ENCODE measurements around the gene OR1J2. TPM values are rescaled to one million over a fixed set of nuclear protein-coding genes. Genes with fewer than 3 reads are reported as not detected.

Gene OR1J2
- total RNA-seq, 1 donor from 2014 or later: not detected

DNA sequence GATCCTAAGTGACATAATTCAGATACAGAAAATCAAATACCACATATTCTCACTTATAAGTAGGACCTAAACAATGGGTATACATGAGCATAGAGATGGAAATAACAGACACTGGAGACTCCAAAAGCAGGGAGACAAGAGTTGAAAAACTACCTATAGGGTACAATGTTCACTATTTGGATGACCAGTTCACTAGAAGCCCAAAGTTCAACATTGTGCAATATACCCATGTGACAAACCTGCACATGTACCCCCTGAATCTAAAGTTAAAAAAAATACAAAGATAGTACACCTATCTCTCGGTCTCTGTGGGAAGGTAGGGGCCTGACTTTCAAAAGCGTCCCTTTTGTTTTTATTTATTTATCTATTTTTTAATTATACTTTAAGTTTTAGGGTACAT lies 28.2 kb downstream of the OR1J2 start:
- H3K4me3 Mint-ChIP-seq (ENCODE audit: unreplicated experiment): no peak overlapping the region
- H3K27ac Mint-ChIP-seq (ENCODE audit: unreplicated experiment): no peak overlapping the region
- H3K4me1 Mint-ChIP-seq (ENCODE audit: unreplicated experiment): no peaks in the 10 kb centered on the region
- peaks cover 14% of the 10 kb centered on the region for H3K9me3 Mint-ChIP-seq (ENCODE audit: unreplicated experiment)
- H3K27me3 Mint-ChIP-seq (ENCODE audit: unreplicated experiment): peaks cover 3% of the 10 kb centered on the region
- H3K36me3 Mint-ChIP-seq (ENCODE audit: low read depth, unreplicated experiment): peaks cover 10% of the 10 kb centered on the region
- TF ChIP-seq, protein P1, sequence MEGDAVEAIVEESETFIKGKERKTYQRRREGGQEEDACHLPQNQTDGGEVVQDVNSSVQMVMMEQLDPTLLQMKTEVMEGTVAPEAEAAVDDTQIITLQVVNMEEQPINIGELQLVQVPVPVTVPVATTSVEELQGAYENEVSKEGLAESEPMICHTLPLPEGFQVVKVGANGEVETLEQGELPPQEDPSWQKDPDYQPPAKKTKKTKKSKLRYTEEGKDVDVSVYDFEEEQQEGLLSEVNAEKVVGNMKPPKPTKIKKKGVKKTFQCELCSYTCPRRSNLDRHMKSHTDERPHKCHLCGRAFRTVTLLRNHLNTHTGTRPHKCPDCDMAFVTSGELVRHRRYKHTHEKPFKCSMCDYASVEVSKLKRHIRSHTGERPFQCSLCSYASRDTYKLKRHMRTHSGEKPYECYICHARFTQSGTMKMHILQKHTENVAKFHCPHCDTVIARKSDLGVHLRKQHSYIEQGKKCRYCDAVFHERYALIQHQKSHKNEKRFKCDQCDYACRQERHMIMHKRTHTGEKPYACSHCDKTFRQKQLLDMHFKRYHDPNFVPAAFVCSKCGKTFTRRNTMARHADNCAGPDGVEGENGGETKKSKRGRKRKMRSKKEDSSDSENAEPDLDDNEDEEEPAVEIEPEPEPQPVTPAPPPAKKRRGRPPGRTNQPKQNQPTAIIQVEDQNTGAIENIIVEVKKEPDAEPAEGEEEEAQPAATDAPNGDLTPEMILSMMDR (IDR thresholded peaks at IDR 0.05; ENCODE audit: unreplicated experiment): no peak
- DNase-seq (ENCODE audit: low spot score): no peak

DNA sequence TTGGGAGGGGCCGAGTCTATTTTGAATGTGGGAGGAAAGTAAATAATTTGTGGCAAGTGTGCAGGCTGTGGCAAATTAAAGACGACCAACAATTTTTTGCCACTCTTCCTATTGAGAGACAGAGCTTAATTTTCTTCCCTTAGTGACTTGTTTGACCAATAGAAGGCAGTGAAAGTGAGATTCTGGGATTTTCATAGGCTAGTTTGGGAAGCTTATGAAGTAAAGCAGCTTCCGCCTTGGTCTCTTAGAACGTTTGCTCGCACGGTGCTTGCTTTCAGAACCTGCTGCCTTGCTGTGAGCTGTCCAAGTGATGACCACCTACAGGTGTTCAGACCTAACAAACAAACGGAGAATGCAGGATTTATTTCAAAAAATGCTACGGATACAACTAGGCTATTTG lies 35.6 kb downstream of the OR1J2 start:
- H3K4me1 Mint-ChIP-seq (ENCODE audit: unreplicated experiment): no peaks in the 10 kb centered on the region
- H3K9me3 Mint-ChIP-seq (ENCODE audit: unreplicated experiment): no peaks in the 10 kb centered on the region
- H3K27me3 Mint-ChIP-seq (ENCODE audit: unreplicated experiment): no peaks in the 10 kb centered on the region
- H3K4me3 Mint-ChIP-seq (ENCODE audit: unreplicated experiment): no peak overlapping the region
- DNase-seq (ENCODE audit: low spot score): no peak
- H3K27ac Mint-ChIP-seq (ENCODE audit: unreplicated experiment): no peak overlapping the region
- TF ChIP-seq, protein P1 (IDR thresholded peaks at IDR 0.05; ENCODE audit: unreplicated experiment): no peak
- no peaks in the 10 kb centered on the region for H3K36me3 Mint-ChIP-seq (ENCODE audit: low read depth, unreplicated experiment)

DNA sequence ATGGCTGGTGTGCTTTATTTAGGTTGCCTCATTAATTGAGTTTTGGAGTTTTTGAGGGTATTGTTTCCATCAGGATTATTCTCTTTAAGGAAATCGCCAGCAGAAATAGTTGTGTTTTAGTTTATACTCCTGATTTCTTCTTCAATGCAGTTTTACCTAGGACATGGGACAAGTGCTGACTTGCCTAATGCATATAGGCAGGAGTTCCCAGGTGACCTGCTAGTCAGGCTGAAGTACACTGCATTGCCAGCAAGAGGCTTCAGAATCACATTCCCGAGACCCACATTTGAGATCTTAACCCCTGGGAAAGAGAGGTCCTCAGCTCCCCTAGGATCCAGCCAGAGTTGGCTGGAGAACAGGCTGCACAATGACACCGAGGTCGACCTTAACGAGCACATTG lies 40.8 kb downstream of the OR1J2 start:
- Mint-ChIP-seq H3K27ac (ENCODE audit: unreplicated experiment) (no peak overlapping the region), H3K9me3 (ENCODE audit: unreplicated experiment) (no peaks in the 10 kb centered on the region)
- TF ChIP-seq, protein P1 (IDR thresholded peaks at IDR 0.05; ENCODE audit: unreplicated experiment): no peak

DNA sequence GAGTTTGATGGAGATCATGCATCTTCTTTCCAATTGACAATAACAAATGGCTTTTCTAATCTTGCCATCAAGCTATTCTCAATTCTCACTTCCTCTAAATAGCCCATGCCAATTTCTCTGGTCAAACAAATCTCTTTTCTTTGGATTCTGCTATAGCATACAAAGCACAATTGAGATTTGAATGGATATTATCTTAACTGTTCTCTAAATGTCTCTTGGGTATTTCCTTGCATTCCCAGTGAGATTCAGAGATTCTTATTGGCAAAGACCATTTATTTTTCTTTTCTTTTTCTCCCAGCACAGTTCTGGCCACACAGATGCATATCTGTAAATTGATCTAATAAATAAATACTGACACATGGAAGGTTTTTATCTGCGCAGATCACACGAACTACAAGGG lies 42.2 kb downstream of the OR1J2 start, which contains the start of gene OR1N2:
TSS of gene OR1N2 (plus strand) at position 301 of the 400 bp plus-strand sequence. CDS start 100 bp downstream, outside the sequence.
- H3K27ac Mint-ChIP-seq (ENCODE audit: unreplicated experiment): no peak within 1 kb of the TSS
- no peaks in the 10 kb centered on the region for H3K36me3 Mint-ChIP-seq (ENCODE audit: low read depth, unreplicated experiment)
- TF ChIP-seq, protein P1 (IDR thresholded peaks at IDR 0.05; ENCODE audit: unreplicated experiment): no peak
- H3K9me3 Mint-ChIP-seq (ENCODE audit: unreplicated experiment): no peaks in the 10 kb centered on the region
- H3K4me1 Mint-ChIP-seq (ENCODE audit: unreplicated experiment): no peaks in the 10 kb centered on the region
- H3K4me3 Mint-ChIP-seq (ENCODE audit: unreplicated experiment): no peak within 1 kb of the TSS
- no peak for DNase-seq (ENCODE audit: low spot score)
- peaks cover 5% of the 10 kb centered on the region for H3K27me3 Mint-ChIP-seq (ENCODE audit: unreplicated experiment)

More for the DNA sequence above, 40.8 kb downstream of the OR1J2 start:
- no peak overlapping the region for H3K4me3 Mint-ChIP-seq (ENCODE audit: unreplicated experiment)
- peaks cover 5% of the 10 kb centered on the region for H3K27me3 Mint-ChIP-seq (ENCODE audit: unreplicated experiment)
- DNase-seq (ENCODE audit: low spot score): no peak
- no peaks in the 10 kb centered on the region for H3K4me1 Mint-ChIP-seq (ENCODE audit: unreplicated experiment)
- no peaks in the 10 kb centered on the region for H3K36me3 Mint-ChIP-seq (ENCODE audit: low read depth, unreplicated experiment)

Other genes with a start within 250 kb of the OR1J2 start
- gene RBM18, start 246.0 kb upstream of the OR1J2 start, total RNA-seq (ENCODE audit: unreplicated experiment): 22.2 TPM
- 40.3 TPM for gene MRRF, start 245.9 kb upstream of the OR1J2 start, total RNA-seq (ENCODE audit: unreplicated experiment)
- gene PTGS1, start 139.8 kb upstream of the OR1J2 start, total RNA-seq (ENCODE audit: unreplicated experiment): 33.4 TPM
- gene OR1J1, start 32.9 kb upstream of the OR1J2 start, total RNA-seq (ENCODE audit: unreplicated experiment): not detected
- gene OR1J4, start 8.3 kb downstream of the OR1J2 start, total RNA-seq (ENCODE audit: unreplicated experiment): not detected
- gene OR1N1, start 16.5 kb downstream of the OR1J2 start, total RNA-seq (ENCODE audit: unreplicated experiment): not detected
- gene OR1N2, start 42.3 kb downstream of the OR1J2 start, total RNA-seq (ENCODE audit: unreplicated experiment): not detected
- gene OR1L8, start 72.6 kb downstream of the OR1J2 start, total RNA-seq (ENCODE audit: unreplicated experiment): 0.13 TPM
- not detected for gene OR1Q1, start 103.9 kb downstream of the OR1J2 start, total RNA-seq (ENCODE audit: unreplicated experiment)
- gene OR1B1, start 146.8 kb downstream of the OR1J2 start, total RNA-seq (ENCODE audit: unreplicated experiment): not detected
- not detected for gene OR1L1, start 150.9 kb downstream of the OR1J2 start, total RNA-seq (ENCODE audit: unreplicated experiment)
- gene OR1L3, start 164.3 kb downstream of the OR1J2 start, total RNA-seq (ENCODE audit: unreplicated experiment): not detected
- gene OR1L4, start 213.2 kb downstream of the OR1J2 start, total RNA-seq (ENCODE audit: unreplicated experiment): not detected
- not detected for gene OR1L6, start 231.5 kb downstream of the OR1J2 start, total RNA-seq (ENCODE audit: unreplicated experiment)